NCI-H226 (cell line): ENCODE results near the gene FAM53C.
"Not testable (repeated sequence)": the region's sequence is repeated elsewhere in the genome, so short reads cannot be mapped to it uniquely, and the experiment has no call there.

Experiments used
- DNase-seq: peaks from one replicate; pipeline ENCODE4 v3.0.0-alpha.2; 2015

The FAM53C gene

DNA sequence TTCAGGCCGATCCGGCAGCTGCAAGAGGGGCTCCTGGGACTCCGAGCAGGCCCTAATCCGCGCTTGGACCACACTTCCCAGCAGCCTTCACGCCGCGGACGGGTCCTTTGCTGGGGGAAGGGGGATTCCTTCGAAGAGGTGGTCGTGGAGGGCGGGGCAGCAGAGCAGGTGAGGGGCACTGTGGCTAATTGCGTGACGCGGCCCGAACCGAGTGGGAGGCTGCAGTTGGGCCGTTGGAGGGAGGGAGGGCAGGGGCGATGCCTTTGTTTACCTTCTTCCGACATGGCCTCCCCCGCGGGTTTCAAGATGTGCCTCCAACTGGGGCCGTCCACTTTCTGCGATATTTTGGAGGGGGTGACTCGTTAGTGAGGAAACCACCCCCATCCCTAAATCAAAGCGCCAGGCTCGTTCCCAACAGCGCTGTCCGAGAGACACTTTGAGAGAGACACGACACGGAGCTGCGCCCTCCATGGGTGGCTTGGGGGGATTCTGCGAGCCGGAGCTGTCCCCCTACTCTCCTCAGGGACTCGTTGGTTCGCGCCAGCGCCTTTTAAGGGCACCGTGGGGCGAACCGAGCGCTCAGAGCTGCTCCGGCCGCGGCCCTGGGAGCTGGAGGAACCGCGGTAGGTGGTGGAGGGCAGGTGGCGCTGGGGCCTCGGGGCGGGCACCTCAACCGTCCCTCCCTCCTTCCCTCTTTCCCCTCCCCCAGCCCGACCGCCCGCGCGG, at the start of gene FAM53C:
FAM53C (plus strand) TSS at position 582 of the 726 bp plus-strand sequence. CDS start 3,070 bp downstream, outside the sequence.
- DNase-seq = peak; percentile 84

GRCh38 chr5:138289296-138289695, 48.8 kb upstream of the FAM53C start:
- no peak for DNase-seq

DNA sequence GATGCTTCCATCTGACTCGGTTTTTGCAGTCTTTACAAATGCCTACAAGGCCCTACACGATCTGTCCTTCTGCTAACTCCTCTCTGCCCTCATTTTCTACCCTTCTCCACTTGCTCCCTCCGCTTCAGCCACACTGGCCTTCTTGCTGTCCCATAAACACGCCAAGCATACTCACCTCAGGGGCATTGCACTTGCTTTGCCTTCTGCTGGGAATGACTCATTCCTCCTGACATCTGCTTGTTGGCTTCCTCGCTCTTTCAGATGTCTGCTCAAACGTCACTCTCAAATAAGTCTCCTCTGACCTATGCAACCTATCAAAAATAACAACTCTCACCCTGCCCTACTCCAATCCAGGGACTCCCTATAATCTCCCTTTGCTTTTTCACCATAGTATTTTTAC, 34.7 kb upstream of the FAM53C start:
- no peak for DNase-seq

- no peak for DNase-seq
These were observed 32.3 kb upstream of the FAM53C start for GRCh38 chr5:138305797-138306196.

- DNase-seq = no peak
These were observed 22.3 kb upstream of the FAM53C start for GRCh38 chr5:138315751-138316278.

- no peak for DNase-seq
These were observed 21.7 kb upstream of the FAM53C start for GRCh38 chr5:138316355-138316754.

- not testable (repeated sequence) for DNase-seq
These were observed 19.9 kb upstream of the FAM53C start for GRCh38 chr5:138318211-138318610.

- DNase-seq = no peak
These were observed 7.1 kb upstream of the FAM53C start for GRCh38 chr5:138330813-138331448.

- DNase-seq = peak; percentile 100
These were observed 6.4 kb upstream of the FAM53C start, which contains the start of gene CDC25C for GRCh38 chr5:138331449-138332368. TSS of gene CDC25C (minus strand) at chr5:138331804. CDS start at chr5:138331180, 624 bp downstream.

GRCh38 chr5:138334867-138335447, 3.1 kb upstream of the FAM53C start:
- peak; percentile 29 for DNase-seq

GRCh38 chr5:138336952-138337684, 948 bp upstream of the FAM53C start:
- DNase-seq = peak; percentile 65

DNA sequence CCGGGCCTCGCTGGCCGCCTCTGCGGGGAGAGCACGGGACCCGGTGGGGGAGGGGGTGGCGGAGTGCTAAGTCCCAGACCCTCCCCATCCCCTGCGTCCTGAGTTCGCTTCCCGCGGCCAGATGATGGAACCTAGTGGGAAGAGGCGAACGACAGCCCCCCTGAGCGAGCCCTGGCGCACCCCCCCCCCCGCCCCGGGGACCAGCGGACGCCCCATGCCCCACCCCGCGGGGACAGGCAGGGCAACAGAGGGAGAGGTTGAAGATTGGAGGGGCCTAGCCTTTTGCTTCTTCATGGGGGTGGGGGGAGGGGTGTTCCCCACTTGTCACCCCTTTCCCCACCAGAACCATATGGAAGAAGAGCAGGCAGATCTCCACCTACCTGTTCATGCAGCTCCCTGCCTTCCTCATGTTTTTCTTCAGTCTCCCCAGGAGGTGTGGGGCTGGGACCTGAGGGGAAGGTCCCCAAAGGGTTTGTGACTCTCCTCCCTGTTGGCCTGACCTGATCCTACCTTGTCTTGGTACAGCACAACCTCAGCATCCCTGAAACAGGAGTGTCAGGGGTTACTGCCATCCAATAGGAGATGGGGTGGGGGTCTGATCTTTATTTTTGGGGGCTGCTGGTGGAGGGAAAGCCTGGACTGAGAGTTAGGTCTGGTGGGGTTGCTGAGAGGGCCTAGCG, 485 bp downstream of the FAM53C start:
- DNase-seq = no peak

GRCh38 chr5:138339091-138339456, 1.0 kb downstream of the FAM53C start:
- no peak for DNase-seq

DNA sequence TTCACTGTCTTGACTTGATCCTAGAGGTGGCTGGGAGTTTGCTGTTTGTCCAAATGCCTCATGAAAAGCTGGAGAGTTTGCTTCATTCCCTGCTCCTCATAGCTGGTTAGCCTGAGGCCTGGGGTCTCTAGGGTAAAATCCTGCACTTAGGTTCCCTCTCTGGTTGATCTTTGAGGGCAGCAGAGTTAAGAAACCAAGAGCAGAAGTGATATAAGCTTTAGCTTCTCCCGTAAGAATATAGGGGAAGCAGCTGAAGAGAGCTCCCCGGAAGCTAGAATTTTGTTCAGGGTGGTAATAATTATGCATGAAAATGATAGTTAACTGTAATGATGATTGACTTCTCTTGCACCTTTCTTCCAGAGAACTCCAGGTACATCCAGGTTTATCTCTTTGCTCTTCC, 1.4 kb downstream of the FAM53C start:
- DNase-seq = no peak

DNA sequence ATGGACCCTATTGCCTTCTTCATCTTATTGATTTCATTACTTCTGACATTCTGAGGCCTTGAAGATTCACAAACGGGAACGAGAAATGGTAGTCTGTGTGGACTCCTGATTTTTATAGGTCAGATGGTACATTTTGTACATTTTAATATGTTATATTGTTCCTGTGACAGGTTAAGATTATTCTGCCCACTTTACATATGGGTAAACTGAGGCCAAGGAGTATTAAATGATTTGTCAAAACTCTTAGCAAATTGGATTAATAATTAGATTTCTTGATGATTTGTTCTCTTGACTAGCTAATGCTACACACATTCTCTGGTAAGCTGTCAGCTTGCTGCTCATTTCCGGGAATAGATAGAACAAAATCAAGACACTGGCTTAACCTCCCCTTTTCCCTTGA, 1.9 kb downstream of the FAM53C start:
- DNase-seq = no peak

DNA sequence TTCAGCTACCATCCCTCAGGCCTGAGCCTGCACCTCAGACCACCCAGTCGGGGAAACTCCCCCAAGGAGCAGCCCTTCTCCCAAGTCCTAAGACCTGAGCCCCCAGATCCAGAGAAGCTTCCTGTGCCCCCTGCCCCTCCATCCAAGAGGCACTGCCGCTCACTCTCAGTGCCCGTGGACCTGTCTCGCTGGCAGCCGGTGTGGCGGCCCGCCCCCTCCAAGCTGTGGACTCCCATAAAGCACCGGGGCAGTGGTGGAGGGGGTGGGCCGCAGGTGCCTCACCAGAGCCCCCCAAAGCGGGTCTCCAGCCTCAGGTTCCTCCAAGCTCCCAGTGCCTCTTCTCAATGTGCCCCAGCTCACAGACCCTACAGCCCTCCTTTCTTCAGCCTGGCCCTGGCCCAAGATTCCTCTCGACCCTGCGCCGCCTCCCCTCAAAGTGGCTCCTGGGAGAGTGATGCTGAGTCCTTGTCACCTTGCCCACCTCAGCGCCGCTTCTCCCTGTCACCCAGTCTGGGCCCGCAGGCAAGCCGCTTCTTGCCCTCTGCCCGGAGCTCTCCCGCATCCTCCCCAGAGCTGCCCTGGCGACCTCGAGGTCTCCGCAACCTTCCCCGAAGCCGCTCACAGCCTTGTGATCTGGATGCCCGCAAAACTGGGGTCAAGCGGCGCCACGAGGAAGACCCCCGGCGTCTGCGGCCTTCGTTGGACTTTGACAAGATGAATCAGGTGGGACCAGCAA, 7.0 kb downstream of the FAM53C start:
- DNase-seq = no peak

GRCh38 chr5:138346889-138347288, 8.8 kb downstream of the FAM53C start:
- DNase-seq = no peak

GRCh38 chr5:138349852-138350562, 11.9 kb downstream of the FAM53C start:
- DNase-seq = peak; percentile 22

- DNase-seq = no peak
These were observed 12.5 kb downstream of the FAM53C start for GRCh38 chr5:138350563-138350890.

- DNase-seq = peak; percentile 74
These were observed 13.0 kb downstream of the FAM53C start for GRCh38 chr5:138351056-138351455.
